ENCODE data around the gene GNG5. TPM values are rescaled to one million over a fixed set of nuclear protein-coding genes. Genes with fewer than 3 reads are reported as not detected.

GNG5 gene
- total and polyA plus RNA-seq, 2 donors (not counting 1 experiment from before 2014, with no cell fraction given): 35.4 to 41.6 TPM

DNA sequence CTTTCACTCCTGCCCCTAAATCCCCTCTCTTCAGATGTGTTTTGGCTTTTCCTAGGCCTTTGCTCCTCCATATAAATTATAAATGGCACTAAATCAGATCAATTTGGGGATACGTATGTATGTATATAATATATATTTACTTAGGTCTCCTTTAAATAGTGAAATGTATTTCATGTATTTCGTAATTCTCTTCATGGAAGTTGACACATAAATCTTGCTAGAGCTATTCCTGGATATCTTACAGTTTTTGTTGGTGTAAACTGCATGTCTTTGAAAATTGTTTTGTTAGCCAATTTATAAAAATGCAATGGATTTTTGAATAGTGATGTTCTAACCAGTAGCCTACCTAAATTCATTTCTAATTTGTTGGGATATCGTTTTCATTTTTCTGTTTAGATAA is 18.3 kb downstream of the GNG5 start:
- CTCF ChIA-PET: no interaction called here
- Histone ChIP-seq H3K9me3 (ENCODE audit: control extremely low read depth in 1 of 3, control insufficient read depth in 2 of 3, insufficient read depth in 1 of 3, low read length in 2 of 3) (no peaks in the 10 kb centered on the region), H3K27me3 (replicated peaks in 1 of 4; ENCODE audit: control extremely low read depth in 1 of 4, control insufficient read depth in 3 of 4, insufficient read depth in 4 of 4, low read length in 3 of 4) (no peaks in the 10 kb centered on the region), H3K27ac (ENCODE audit: low read length in 2 of 2) (no peak overlapping the region), H3K36me3 (replicated peaks in 1 of 2; ENCODE audit: control extremely low read depth in 1 of 2, control insufficient read depth in 1 of 2, extremely low read depth in 1 of 2, insufficient read depth in 2 of 2, low read length in 1 of 2) (peaks cover 17 to 54% of the 10 kb centered on the region in 2 experiments), H3K9ac (ENCODE audit: low read length) (no peak overlapping the region), H3K4me1 (ENCODE audit: control insufficient read depth in 2 of 2, insufficient read depth in 2 of 2, low read length in 2 of 2) (no peaks in the 10 kb centered on the region), H3K79me2 (ENCODE audit: control insufficient read depth, insufficient read depth, low read length) (peaks cover 31% of the 10 kb centered on the region), H3K4me2 (replicated peaks; ENCODE audit: low read depth, low read length, poor library complexity, severe bottlenecking) (no peak overlapping the region), H3K4me3 (ENCODE audit: control extremely low read depth in 1 of 5, extremely low read depth in 1 of 5, insufficient read depth in 1 of 5, low read depth in 2 of 5, low read length in 4 of 5) (no peak overlapping the region), H4K20me1 (ENCODE audit: control insufficient read depth, insufficient read depth, low read length, poor library complexity, severe bottlenecking) (peaks cover 31% of the 10 kb centered on the region), H2AFZ (ENCODE audit: insufficient read depth, low read depth, low read length, poor library complexity, severe bottlenecking) (no peak overlapping the region)
- no CpG with 5 or more reads among the region's 3 CpGs for WGBS (ENCODE audit: insufficient coverage)
- Mint-ChIP-seq H3K27ac (no peak overlapping the region), H3K9me3 (ENCODE audit: insufficient read depth) (no peaks in the 10 kb centered on the region), H3K4me1 (peaks cover 14% of the 10 kb centered on the region), H3K4me3 (no peak overlapping the region), H3K27me3 (no peaks in the 10 kb centered on the region)
- DNase-seq (no peak), ATAC-seq (ENCODE audit: low read depth) (no peak)
- POLR2A ChIA-PET: no interaction called here
- TF ChIP-seq EZH2 (IDR thresholded peaks at IDR 0.05; ENCODE audit: borderline replicate concordance, insufficient read depth, low read depth, low read length, poor library complexity, severe bottlenecking): no peak
- TF ChIP-seq, protein P1, sequence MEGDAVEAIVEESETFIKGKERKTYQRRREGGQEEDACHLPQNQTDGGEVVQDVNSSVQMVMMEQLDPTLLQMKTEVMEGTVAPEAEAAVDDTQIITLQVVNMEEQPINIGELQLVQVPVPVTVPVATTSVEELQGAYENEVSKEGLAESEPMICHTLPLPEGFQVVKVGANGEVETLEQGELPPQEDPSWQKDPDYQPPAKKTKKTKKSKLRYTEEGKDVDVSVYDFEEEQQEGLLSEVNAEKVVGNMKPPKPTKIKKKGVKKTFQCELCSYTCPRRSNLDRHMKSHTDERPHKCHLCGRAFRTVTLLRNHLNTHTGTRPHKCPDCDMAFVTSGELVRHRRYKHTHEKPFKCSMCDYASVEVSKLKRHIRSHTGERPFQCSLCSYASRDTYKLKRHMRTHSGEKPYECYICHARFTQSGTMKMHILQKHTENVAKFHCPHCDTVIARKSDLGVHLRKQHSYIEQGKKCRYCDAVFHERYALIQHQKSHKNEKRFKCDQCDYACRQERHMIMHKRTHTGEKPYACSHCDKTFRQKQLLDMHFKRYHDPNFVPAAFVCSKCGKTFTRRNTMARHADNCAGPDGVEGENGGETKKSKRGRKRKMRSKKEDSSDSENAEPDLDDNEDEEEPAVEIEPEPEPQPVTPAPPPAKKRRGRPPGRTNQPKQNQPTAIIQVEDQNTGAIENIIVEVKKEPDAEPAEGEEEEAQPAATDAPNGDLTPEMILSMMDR (IDR thresholded peaks at IDR 0.05): no peak
- intact Hi-C loops (cut with micrococcal nuclease): no loop called here

DNA sequence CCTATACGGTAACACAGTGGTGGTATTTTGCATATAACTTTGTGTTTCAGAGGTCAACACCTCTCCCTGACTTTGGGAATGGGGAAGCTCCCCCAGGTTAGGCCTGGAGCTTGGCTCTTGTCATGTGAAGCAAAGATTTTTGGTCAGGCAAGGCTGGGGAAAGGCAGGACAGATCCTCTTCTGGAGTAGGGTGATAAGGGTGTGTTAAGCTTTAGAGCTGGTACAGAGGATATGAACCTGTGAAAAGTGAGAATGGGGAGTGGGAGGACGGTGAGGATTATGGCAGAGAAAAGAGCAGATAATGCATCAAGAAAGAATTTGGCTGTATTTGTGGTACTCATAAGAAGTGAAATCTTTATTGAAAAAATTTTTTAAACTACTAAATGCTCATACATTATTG is 25.1 kb downstream of the GNG5 start:
- TF ChIP-seq, protein P1 (IDR thresholded peaks at IDR 0.05): no peak
- no peak for TF ChIP-seq EZH2 (IDR thresholded peaks at IDR 0.05; ENCODE audit: borderline replicate concordance, insufficient read depth, low read depth, low read length, poor library complexity, severe bottlenecking)
- H3K4me1 Mint-ChIP-seq: peaks cover 45% of the 10 kb centered on the region
- DNase-seq (no peak), ATAC-seq (ENCODE audit: low read depth) (no peak)
- peaks cover 2 to 10% (median 9%) of the 10 kb centered on the region in 3 donors for H3K9me3 ChIP-seq (ENCODE audit: control extremely low read depth in 1 of 3, control insufficient read depth in 2 of 3, insufficient read depth in 1 of 3, low read length in 2 of 3)
- WGBS (ENCODE audit: insufficient coverage): 100% methylated on average over 2 of the region's 2 CpGs
- no peak overlapping the region for H3K4me2 ChIP-seq (replicated peaks; ENCODE audit: low read depth, low read length, poor library complexity, severe bottlenecking)
- peaks cover 24% of the 10 kb centered on the region for H4K20me1 ChIP-seq (ENCODE audit: control insufficient read depth, insufficient read depth, low read length, poor library complexity, severe bottlenecking)
- ChIA-PET POLR2A (interaction anchor here (3.6 kb wide), 1 partner anchor 25 kb away, joined by 13 read pairs; the partner anchor contains the start of genes GNG5 and SPATA1), CTCF (interaction anchor here (0.9 to 1.8 kb wide), 4 partner anchors 24 to 778 kb away, joined by 3 to 5 read pairs (median 3); partner anchors contain the start of genes C1orf52, GNG5 and SPATA1)
- peaks cover 73% of the 10 kb centered on the region for H3K79me2 ChIP-seq (ENCODE audit: control insufficient read depth, insufficient read depth, low read length)
- no peak overlapping the region for H2AFZ ChIP-seq (ENCODE audit: insufficient read depth, low read depth, low read length, poor library complexity, severe bottlenecking)
- H3K9ac ChIP-seq (ENCODE audit: low read length): no peak overlapping the region
- peaks cover 19 to 32% of the 10 kb centered on the region in 2 donors for H3K4me1 ChIP-seq (ENCODE audit: control insufficient read depth in 2 of 2, insufficient read depth in 2 of 2, low read length in 2 of 2)
- peaks cover 8% of the 10 kb centered on the region for H3K9me3 Mint-ChIP-seq (ENCODE audit: insufficient read depth)
- no peak overlapping the region for H3K27ac ChIP-seq (ENCODE audit: low read length in 2 of 2)
- H3K27ac Mint-ChIP-seq: no peak overlapping the region
- peaks cover 4 to 23% of the 10 kb centered on the region in 2 experiments for H3K36me3 ChIP-seq (replicated peaks in 1 of 2; ENCODE audit: control extremely low read depth in 1 of 2, control insufficient read depth in 1 of 2, extremely low read depth in 1 of 2, insufficient read depth in 2 of 2, low read length in 1 of 2)
- peaks cover 0 to 10% (median 8%) of the 10 kb centered on the region in 4 experiments for H3K27me3 ChIP-seq (replicated peaks in 1 of 4; ENCODE audit: control extremely low read depth in 1 of 4, control insufficient read depth in 3 of 4, insufficient read depth in 4 of 4, low read length in 3 of 4)
- H3K27me3 Mint-ChIP-seq: peaks cover 13% of the 10 kb centered on the region
- H3K4me3 Mint-ChIP-seq: peak overlapping the region; percentile 21
- H3K4me3 ChIP-seq (ENCODE audit: control extremely low read depth in 1 of 5, extremely low read depth in 1 of 5, insufficient read depth in 1 of 5, low read depth in 2 of 5, low read length in 4 of 5): no peak overlapping the region
- intact Hi-C loops (cut with micrococcal nuclease): no loop called here

All from B cell (primary cell).